ENCODE data around the gene WWP2.

GRCh38 chr16:69938981-69939820, 177.1 kb downstream of the WWP2 start:
- TF ChIP-seq CTCF (IDR thresholded peaks at IDR 0.05): no peak
- no peak for TF ChIP-seq EP300 (IDR thresholded peaks at IDR 0.05)
- no peak for TF ChIP-seq POLR2AphosphoS5 (IDR thresholded peaks at IDR 0.05)
- TF ChIP-seq POLR2A (IDR thresholded peaks at IDR 0.05): no peak

All from upper lobe of left lung (tissue), 4 donors.